ENCODE measurements around the gene RRAS.

RRAS gene

GRCh38 chr19:49601482-49602038 lies 38.4 kb downstream of the RRAS start:
- H3K9me3 ChIP-seq (ENCODE audit: insufficient read depth, low read length), result no peaks in the 10 kb centered on the region
- H3F3A ChIP-seq (ENCODE audit: insufficient read depth), result no peaks in the 10 kb centered on the region
- TF ChIP-seq CTCF (IDR thresholded peaks at IDR 0.05; ENCODE audit: insufficient read depth, low read length, poor library complexity, severe bottlenecking) (no peak), EZH2phosphoT487 (conservative IDR thresholded peaks at IDR 0.05; ENCODE audit: low read length) (no peak)
- no peaks in the 10 kb centered on the region for H3K9me2 ChIP-seq (replicated peaks; ENCODE audit: insufficient read depth, low read length)
- H3K36me3 ChIP-seq (ENCODE audit: low read length), result no peaks in the 10 kb centered on the region
- peaks cover 35% of the 10 kb centered on the region; the same call in 1 of the 2 replicates for H3K79me2 ChIP-seq (ENCODE audit: insufficient read depth, low read length)
- no peak overlapping the region for H3K4me2 ChIP-seq (ENCODE audit: low read depth, low read length, poor library complexity, severe bottlenecking)
- H4K20me1 ChIP-seq (ENCODE audit: low read depth, low read length), result no peaks in the 10 kb centered on the region
- no peaks in the 10 kb centered on the region for H3K27me3 ChIP-seq (ENCODE audit: low read length)
- H3K9ac ChIP-seq (ENCODE audit: low read length), result no peak overlapping the region
- no peak overlapping the region for H3K27ac ChIP-seq (ENCODE audit: low read depth, low read length)
- no peak overlapping the region for H3K4me3 ChIP-seq (ENCODE audit: insufficient read depth, low read length, poor library complexity, severe bottlenecking)
- H2AFZ ChIP-seq (ENCODE audit: low read depth, low read length, severe bottlenecking), result no peak overlapping the region

DNA sequence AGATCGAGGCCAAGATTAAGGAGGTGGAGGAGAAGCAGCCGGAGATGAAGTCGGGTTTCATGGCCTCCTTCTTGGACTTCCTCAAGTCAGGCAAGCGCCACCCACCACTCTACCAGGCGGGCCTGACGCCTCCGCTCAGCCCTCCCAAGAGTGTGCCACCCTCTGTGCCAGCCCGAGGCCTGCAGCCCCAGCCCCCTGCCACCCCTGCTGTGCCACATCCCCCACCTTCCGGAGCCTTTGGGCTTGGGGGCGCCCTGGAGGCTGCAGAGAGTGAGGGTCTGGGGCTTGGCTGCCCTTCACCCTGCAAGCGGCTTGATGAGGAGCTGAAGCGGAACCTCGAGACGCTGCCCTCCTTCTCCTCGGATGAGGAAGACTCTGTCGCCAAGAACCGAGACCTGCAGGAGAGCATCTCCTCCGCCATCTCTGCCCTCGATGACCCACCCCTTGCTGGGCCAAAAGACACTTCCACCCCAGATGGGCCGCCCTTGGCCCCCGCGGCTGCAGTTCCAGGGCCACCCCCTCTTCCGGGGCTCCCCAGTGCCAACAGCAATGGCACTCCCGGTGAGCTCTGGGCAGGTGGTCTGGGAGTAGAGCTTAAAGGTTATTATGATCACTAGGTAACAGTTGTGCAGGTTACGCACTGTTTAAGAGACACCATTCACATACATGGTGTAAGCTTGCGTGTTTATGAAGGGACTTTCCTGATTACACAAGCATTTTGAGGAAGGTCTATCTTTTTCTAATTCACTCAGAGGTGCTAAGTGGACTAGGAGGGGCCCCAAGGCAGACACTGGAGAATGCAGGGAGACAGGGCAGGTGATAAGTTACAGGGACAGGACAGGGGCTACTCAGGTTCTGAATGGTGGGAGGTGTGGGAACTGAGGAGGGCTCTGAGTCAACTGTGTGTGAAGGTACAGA lies 40.3 kb downstream of the RRAS start:
- H4K20me1 ChIP-seq (ENCODE audit: low read depth, low read length), result no peaks in the 10 kb centered on the region

GRCh38 chr19:49597703-49597974 lies 42.3 kb downstream of the RRAS start:
- H3K9me3 ChIP-seq (ENCODE audit: insufficient read depth, low read length), result no peaks in the 10 kb centered on the region
- TF ChIP-seq EZH2phosphoT487 (conservative IDR thresholded peaks at IDR 0.05; ENCODE audit: low read length) (no peak), CTCF (IDR thresholded peaks at IDR 0.05; ENCODE audit: insufficient read depth, low read length, poor library complexity, severe bottlenecking) (no peak)
- no peak overlapping the region for H3K4me2 ChIP-seq (ENCODE audit: low read depth, low read length, poor library complexity, severe bottlenecking)
- no peak overlapping the region for H3K4me3 ChIP-seq (ENCODE audit: insufficient read depth, low read length, poor library complexity, severe bottlenecking)
- H3K27me3 ChIP-seq (ENCODE audit: low read length), result no peaks in the 10 kb centered on the region
- H3K79me2 ChIP-seq (ENCODE audit: insufficient read depth, low read length), result peaks cover 35% of the 10 kb centered on the region
- no peak overlapping the region for H3K27ac ChIP-seq (ENCODE audit: low read depth, low read length)
- H3K9me2 ChIP-seq (replicated peaks; ENCODE audit: insufficient read depth, low read length), result no peaks in the 10 kb centered on the region
- no peak overlapping the region for H2AFZ ChIP-seq (ENCODE audit: low read depth, low read length, severe bottlenecking)
- peaks cover 2% of the 10 kb centered on the region; the same call in 1 of the 2 replicates for H3K36me3 ChIP-seq (ENCODE audit: low read length)
- no peak overlapping the region for H3K9ac ChIP-seq (ENCODE audit: low read length)
- no peaks in the 10 kb centered on the region; the same call in 1 of the 2 replicates for H4K20me1 ChIP-seq (ENCODE audit: low read depth, low read length)
- H3F3A ChIP-seq (ENCODE audit: insufficient read depth), result peaks cover 9% of the 10 kb centered on the region

More for the DNA sequence above, 40.3 kb downstream of the RRAS start:
- Histone ChIP-seq H3K27ac (ENCODE audit: low read depth, low read length) (no peak overlapping the region), H3K9me2 (replicated peaks; ENCODE audit: insufficient read depth, low read length) (no peaks in the 10 kb centered on the region), H3K4me3 (ENCODE audit: insufficient read depth, low read length, poor library complexity, severe bottlenecking) (no peak overlapping the region), H3K9me3 (ENCODE audit: insufficient read depth, low read length) (no peaks in the 10 kb centered on the region), H3F3A (ENCODE audit: insufficient read depth) (no peaks in the 10 kb centered on the region), H3K36me3 (ENCODE audit: low read length) (no peaks in the 10 kb centered on the region), H3K4me2 (ENCODE audit: low read depth, low read length, poor library complexity, severe bottlenecking) (no peak overlapping the region), H3K27me3 (ENCODE audit: low read length) (no peaks in the 10 kb centered on the region), H3K9ac (ENCODE audit: low read length) (no peak overlapping the region), H2AFZ (ENCODE audit: low read depth, low read length, severe bottlenecking) (no peak overlapping the region), H3K79me2 (ENCODE audit: insufficient read depth, low read length) (peaks cover 32% of the 10 kb centered on the region)
- no peak for TF ChIP-seq EZH2phosphoT487 (conservative IDR thresholded peaks at IDR 0.05; ENCODE audit: low read length)
- TF ChIP-seq CTCF (IDR thresholded peaks at IDR 0.05; ENCODE audit: insufficient read depth, low read length, poor library complexity, severe bottlenecking), result no peak

Data from SU-DHL-6 (cell line).